Suprapubic skin (tissue), 4 donors: ENCODE results near the gene SLC25A11. TPM values are rescaled to one million over a fixed set of nuclear protein-coding genes. Genes with fewer than 3 reads are reported as not detected.

ENCODE experiments used
- DNase-seq, 2 donors: peaks; one replicate each; pipeline ENCODE4 v3.0.0-alpha.2; 2019; ENCODE audit warnings: low spot score in 2 of 2
- H3K27ac ChIP-seq: fragments of 200-600 bp; sonication (generic); one replicate; pipeline ENCODE4 v1.5.1; 2019
- H3K27me3 ChIP-seq: fragments of 200-600 bp; sonication (generic); one replicate; pipeline ENCODE4 v1.5.1; 2019
- H3K36me3 ChIP-seq: fragments of 200-600 bp; sonication (generic); one replicate; pipeline ENCODE4 v1.5.1; 2019
- H3K4me1 ChIP-seq: fragments of 200-600 bp; sonication (generic); one replicate; pipeline ENCODE4 v1.5.1; 2019
- H3K4me3 ChIP-seq: fragments of 200-600 bp; sonication (generic); one replicate; pipeline ENCODE4 v1.5.1; 2019; ENCODE audit warnings: mild to moderate bottlenecking
- H3K9me3 ChIP-seq: fragments of 200-600 bp; sonication (generic); one replicate; pipeline ENCODE4 v1.5.1; 2019
- EP300 ChIP-seq: sonication (generic); formaldehyde crosslinking; IDR thresholded peaks from one replicate; pipeline ENCODE4 v1.6.1; 2017; ENCODE audit warnings: antibody characterized with exemption
- POLR2A ChIP-seq, 2 donors: fragments of 450-650 bp; IDR thresholded peaks; one replicate each; pipeline ENCODE4 v1.6.1; 2017; ENCODE audit warnings: antibody characterized with exemption in 2 of 2, mild to moderate bottlenecking in 2 of 2, moderate library complexity in 2 of 2
- POLR2AphosphoS5 ChIP-seq, 3 donors: sonication (generic); formaldehyde crosslinking; IDR thresholded peaks; one replicate each; pipeline ENCODE4 v1.6.1; 2017; ENCODE audit warnings: antibody characterized with exemption in 3 of 3
- WGBS: methylation state at CpG from one replicate; pipeline ENCODE4 v1.1.5; 2018; 5-methylcytosine and 5-hydroxymethylcytosine counted together
- total RNA-seq, 4 donors: library from RNA; depleted of rRNA; stranded (reverse); fragments of >200 nt; gene quantifications; one replicate each; pipeline ENCODE4 v1.1.0, GENCODE V29; 2016
- TF ChIP-seq, protein P1 (sequence below), 2 donors: fragments of 200-600 bp in 1 of 2; fragments of 450-650 bp in 1 of 2; sonication (generic) in 1 of 2; IDR thresholded peaks; one replicate each; pipeline ENCODE4 v1.5.1; 2016 to 2019; ENCODE audit warnings: antibody characterized with exemption in 2 of 2, mild to moderate bottlenecking in 1 of 2, moderate library complexity in 1 of 2

Gene SLC25A11
- total RNA-seq, 4 donors from 2014 or later = 35.7 to 74.3 (median 41.6) TPM

DNA sequence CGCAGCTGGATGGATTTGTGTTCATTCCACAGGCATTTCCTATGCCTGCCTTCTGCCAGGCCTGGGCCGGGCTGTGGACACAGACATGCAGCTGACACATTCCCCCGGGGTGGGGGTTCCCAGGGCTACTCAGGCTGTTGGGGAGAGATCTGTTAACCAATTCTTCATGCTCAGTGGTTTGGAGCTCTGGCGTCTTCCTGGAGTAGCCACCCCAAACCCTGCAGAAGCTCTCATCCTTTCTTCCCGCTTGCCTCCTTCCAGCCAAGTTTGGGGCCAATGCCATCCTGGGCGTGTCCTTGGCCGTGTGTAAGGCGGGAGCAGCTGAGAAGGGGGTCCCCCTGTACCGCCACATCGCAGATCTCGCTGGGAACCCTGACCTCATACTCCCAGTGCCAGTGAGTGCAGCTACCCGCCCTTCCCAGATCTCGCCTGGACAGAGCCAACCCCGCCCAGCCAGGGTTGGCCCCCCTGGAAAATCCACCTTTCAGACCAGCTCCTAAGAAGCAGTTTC lies 13.7 kb upstream of the SLC25A11 start:
- no peak for DNase-seq
- Histone ChIP-seq H3K9me3 (no peaks in the 10 kb centered on the region), H3K36me3 (no peaks in the 10 kb centered on the region), H3K4me3 (no peak overlapping the region), H3K27me3 (no peaks in the 10 kb centered on the region), H3K4me1 (peaks cover 24% of the 10 kb centered on the region), H3K27ac (no peak overlapping the region)
- TF ChIP-seq POLR2AphosphoS5 (IDR thresholded peaks at IDR 0.05) = no peak
- no peak for TF ChIP-seq POLR2A (IDR thresholded peaks at IDR 0.05)
- no peak for TF ChIP-seq EP300
- TF ChIP-seq, protein P1, sequence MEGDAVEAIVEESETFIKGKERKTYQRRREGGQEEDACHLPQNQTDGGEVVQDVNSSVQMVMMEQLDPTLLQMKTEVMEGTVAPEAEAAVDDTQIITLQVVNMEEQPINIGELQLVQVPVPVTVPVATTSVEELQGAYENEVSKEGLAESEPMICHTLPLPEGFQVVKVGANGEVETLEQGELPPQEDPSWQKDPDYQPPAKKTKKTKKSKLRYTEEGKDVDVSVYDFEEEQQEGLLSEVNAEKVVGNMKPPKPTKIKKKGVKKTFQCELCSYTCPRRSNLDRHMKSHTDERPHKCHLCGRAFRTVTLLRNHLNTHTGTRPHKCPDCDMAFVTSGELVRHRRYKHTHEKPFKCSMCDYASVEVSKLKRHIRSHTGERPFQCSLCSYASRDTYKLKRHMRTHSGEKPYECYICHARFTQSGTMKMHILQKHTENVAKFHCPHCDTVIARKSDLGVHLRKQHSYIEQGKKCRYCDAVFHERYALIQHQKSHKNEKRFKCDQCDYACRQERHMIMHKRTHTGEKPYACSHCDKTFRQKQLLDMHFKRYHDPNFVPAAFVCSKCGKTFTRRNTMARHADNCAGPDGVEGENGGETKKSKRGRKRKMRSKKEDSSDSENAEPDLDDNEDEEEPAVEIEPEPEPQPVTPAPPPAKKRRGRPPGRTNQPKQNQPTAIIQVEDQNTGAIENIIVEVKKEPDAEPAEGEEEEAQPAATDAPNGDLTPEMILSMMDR (IDR thresholded peaks at IDR 0.05) = no peak
- 47% methylated on average over 10 of the region's 14 CpGs for WGBS

DNA sequence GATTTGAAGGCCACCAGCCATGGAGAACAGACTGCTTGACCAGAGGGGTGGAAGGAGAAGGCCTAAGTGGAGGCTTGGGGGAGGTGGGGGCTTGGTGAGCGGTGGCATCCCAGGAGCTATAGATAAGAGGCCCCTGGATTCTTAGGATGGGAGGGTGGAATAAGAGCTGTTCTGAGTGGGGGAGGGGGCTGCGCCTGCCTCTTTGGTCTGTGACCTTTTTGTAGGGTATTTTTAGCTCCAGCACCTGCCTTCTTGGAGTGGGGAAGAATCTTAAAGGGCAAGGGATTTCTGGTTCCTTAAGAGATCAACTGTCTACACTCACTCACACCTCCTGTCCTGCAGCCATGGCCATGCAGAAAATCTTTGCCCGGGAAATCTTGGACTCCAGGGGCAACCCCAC lies 11.6 kb upstream of the SLC25A11 start:
- H3K27ac ChIP-seq = no peak overlapping the region

DNA sequence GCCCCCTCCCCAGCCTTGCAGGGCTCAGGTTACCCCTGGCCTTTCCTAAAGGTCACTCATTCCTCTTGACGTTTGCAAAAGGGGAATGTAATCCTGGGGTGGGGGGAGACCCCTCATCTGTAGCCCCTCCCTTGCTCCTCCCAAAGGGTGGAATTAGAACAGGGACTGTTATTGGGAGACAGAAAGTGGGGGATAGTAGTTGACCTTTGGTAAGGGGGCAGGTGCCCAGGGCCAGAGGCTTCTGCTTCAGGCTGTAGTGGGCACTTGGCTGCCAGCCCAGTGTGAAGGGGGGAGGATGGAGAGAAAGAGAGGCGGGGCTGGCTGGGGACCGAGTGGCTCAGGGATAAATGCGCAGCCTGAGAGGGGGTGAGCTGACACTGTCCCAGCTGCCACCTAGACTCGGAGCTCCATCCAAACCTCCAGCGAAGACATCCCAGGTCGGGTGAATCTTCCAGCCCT lies 10.9 kb upstream of the SLC25A11 start, which contains the start of gene ENO3:
TSS of gene ENO3 (plus strand) at position 374 of the 459 bp plus-strand sequence. CDS start 711 bp downstream, outside the sequence.
- Histone ChIP-seq H3K9me3 (no peaks in the 10 kb centered on the region), H3K4me3 (peak within 1 kb of the TSS; percentile 85), H3K27me3 (no peaks in the 10 kb centered on the region), H3K27ac (peak within 1 kb of the TSS; percentile 98), H3K36me3 (no peaks in the 10 kb centered on the region), H3K4me1 (peaks cover 43% of the 10 kb centered on the region)
- TF ChIP-seq POLR2AphosphoS5 (IDR thresholded peaks at IDR 0.05) (no peak), POLR2A (IDR thresholded peaks at IDR 0.05) (no peak), EP300 (no peak)
- TF ChIP-seq, protein P1 (IDR thresholded peaks at IDR 0.05) = no peak
- DNase-seq = no peak
- 57% methylated on average over 7 of the region's 7 CpGs for WGBS

More for the DNA sequence above, 11.6 kb upstream of the SLC25A11 start:
- no peaks in the 10 kb centered on the region for H3K27me3 ChIP-seq
- peaks cover 35% of the 10 kb centered on the region for H3K4me1 ChIP-seq
- WGBS = 86% methylated on average over 3 of the region's 3 CpGs
- no peaks in the 10 kb centered on the region for H3K36me3 ChIP-seq
- DNase-seq = no peak
- H3K9me3 ChIP-seq = no peaks in the 10 kb centered on the region
- no peak for TF ChIP-seq EP300
- TF ChIP-seq, protein P1 (IDR thresholded peaks at IDR 0.05) = no peak
- no peak for TF ChIP-seq POLR2AphosphoS5 (IDR thresholded peaks at IDR 0.05)
- no peak for TF ChIP-seq POLR2A (IDR thresholded peaks at IDR 0.05)
- no peak overlapping the region for H3K4me3 ChIP-seq

DNA sequence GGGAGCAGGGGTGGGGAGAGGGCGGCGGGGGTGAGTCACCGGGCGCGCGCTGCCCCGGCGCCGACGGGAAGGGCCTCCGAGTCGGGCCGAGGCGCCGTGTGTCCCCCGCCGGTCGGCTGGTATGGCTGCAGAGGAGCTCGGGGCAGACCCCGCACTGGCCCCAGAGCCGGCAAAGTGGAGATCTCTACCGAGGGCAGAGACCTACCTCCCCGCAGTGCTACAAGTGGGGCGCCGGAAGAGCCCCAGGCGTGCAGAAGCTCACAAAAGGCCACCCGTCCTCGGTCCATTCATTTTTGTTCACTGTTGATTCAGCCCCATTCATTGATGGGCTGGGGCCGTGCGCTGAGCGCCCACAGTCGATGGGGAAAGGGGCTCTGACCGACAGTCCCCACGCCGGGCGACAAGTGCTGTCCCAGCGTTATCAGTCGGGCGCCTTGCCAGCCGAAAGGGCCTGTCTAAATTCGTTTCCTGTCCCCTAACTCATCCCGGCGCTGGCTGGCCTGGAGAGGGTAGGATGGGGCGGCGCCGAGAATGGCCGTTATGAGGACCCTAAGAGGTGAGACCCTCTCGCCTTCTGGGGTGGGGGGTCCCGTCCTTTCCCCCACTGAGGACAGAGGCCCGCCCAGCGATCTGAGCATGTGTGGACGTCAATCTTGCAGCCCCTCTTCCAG lies 10.4 kb upstream of the SLC25A11 start:
- peak overlapping the region; percentile 98 for H3K27ac ChIP-seq
- H3K4me3 ChIP-seq = peak overlapping the region; percentile 85
- no peaks in the 10 kb centered on the region for H3K36me3 ChIP-seq
- H3K27me3 ChIP-seq = no peaks in the 10 kb centered on the region
- 11% methylated on average over 27 of the region's 52 CpGs for WGBS
- peak; percentile 80 to 84 for DNase-seq
- H3K4me1 ChIP-seq = peaks cover 48% of the 10 kb centered on the region
- H3K9me3 ChIP-seq = no peaks in the 10 kb centered on the region
- TF ChIP-seq EP300 = no peak
- TF ChIP-seq, protein P1 (IDR thresholded peaks at IDR 0.05) = no peak
- TF ChIP-seq POLR2A (IDR thresholded peaks at IDR 0.05) = no peak

DNA sequence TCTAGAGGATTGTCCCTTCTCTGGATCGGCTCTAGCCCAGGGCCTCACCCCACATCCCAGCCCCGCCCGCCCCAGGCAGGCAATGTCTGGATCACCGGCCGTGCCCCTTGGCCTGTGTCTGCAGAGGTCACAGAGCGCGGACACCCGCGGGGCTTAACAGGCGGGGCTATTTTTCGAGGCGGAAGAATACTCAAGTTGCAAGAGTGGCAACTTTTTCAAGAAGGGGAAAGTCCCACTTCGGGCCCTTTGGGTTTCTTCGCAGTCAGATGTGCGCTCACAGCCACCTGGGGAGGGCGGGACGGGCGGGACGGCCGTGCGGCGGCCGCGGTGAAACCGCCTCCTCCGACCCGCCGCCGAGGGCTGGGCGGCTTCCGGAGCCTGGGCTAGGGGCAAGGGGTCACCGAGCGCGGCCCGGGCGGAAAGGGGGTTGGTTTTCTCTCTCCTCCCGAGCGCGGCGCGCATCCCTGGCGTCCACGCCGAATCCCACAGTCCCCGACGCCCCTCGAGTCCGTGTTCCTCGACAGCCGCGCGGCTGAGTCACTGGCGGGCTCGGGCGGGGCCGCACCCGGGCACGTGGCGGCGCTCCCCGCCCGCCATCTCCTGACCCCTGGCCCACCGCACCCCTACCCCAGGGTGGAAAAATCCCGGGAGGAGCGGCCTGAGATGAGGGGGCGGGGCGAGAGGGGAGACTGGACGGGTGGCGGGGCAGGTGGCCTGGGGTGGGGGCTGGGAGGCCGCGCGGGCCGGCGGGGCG lies 9.7 kb upstream of the SLC25A11 start:
- Histone ChIP-seq H3K27ac (peak overlapping the region; percentile 98), H3K4me1 (peaks cover 55% of the 10 kb centered on the region), H3K4me3 (peak overlapping the region; percentile 85), H3K36me3 (peaks cover 5% of the 10 kb centered on the region), H3K9me3 (no peaks in the 10 kb centered on the region), H3K27me3 (no peaks in the 10 kb centered on the region)
- DNase-seq = peak in 1 of 2 donors; percentile 90
- TF ChIP-seq POLR2A (IDR thresholded peaks at IDR 0.05) (no peak), POLR2AphosphoS5 (IDR thresholded peaks at IDR 0.05) (no peak), EP300 (no peak)
- TF ChIP-seq, protein P1 (IDR thresholded peaks at IDR 0.05) = no peak
- WGBS = 0% methylated on average over 19 of the region's 75 CpGs
